Measurements from ENCODE around the gene ATP5F1D. TPM values are rescaled to one million over a fixed set of nuclear protein-coding genes. Genes with fewer than 3 reads are reported as not detected.

ATP5F1D gene
- total and polyA plus RNA-seq, 2 of the 8 experiments (the other 6 are each of a cell fraction or from before 2014, with no cell fraction given): 174 to 249 TPM

GRCh38 chr19:1231729-1232637, 9.6 kb upstream of the ATP5F1D start (continued):
- TF ChIP-seq HDAC2 (IDR thresholded peaks at IDR 0.05; ENCODE audit: borderline replicate concordance in 1 of 2, low read depth in 2 of 2, low read length in 2 of 2): no peak
- TF ChIP-seq SP2 (IDR thresholded peaks at IDR 0.05; ENCODE audit: low read length): no peak
- TF ChIP-seq SRF (IDR thresholded peaks at IDR 0.05; ENCODE audit: low read depth, low read length): no peak
- no peak for TF ChIP-seq MAX (IDR thresholded peaks at IDR 0.05)

Measured in H1 (cell line).